Endothelial cell of umbilical vein (primary cell): ENCODE results near the gene MMP25. TPM values are rescaled to one million over a fixed set of nuclear protein-coding genes. Genes with fewer than 3 reads are reported as not detected.

Experiments
- BruUV-seq: library from RNA; stranded (reverse); fragments of 400-500 nt; replicated peaks from 2 replicates; lab custom pipeline; 2021; lab: Mats Ljungman, UMichigan
- CTCF ChIA-PET: fragments of 300-600, 350-600 bp; sonication (Branson Sonifier 250); formaldehyde crosslinking; loops from one replicate; lab custom pipeline; 2021; ENCODE audit warnings: antibody characterized with exemption, inconsistent platforms; lab: Charles Lee
- POLR2A ChIA-PET: fragments of 300-600, 350-600 bp; sonication (Branson Sonifier 250); formaldehyde crosslinking; loops from one replicate; lab custom pipeline; 2021; ENCODE audit warnings: antibody characterized with exemption, inconsistent platforms; lab: Charles Lee
- DNase-seq: peaks from one replicate; pipeline ENCODE4 v3.0.0-alpha.2; 2011; ENCODE audit warnings: low read depth, low spot score
- FAIRE-seq: peaks from 2 replicates; lab custom pipeline; 2011; peaks lifted over from hg19 to GRCh38; lab: Jason Lieb, UNC
- H2AFZ ChIP-seq: 2 replicates; pipeline ENCODE4 v1.6.0; 2012; ENCODE audit warnings: low read depth, low read length, control low read depth, inconsistent platforms
- H3K27ac ChIP-seq: 2 replicates; pipeline ENCODE4 v1.5.1; 2011; ENCODE audit warnings: low read depth, mild to moderate bottlenecking, control low read depth, low read length, moderate library complexity; ENCODE audit not compliant: insufficient read depth
- H3K27me3 ChIP-seq, 2 experiments: 2 replicates each; pipeline versions ENCODE4 v1.6.0 to v1.6.1; 2011; ENCODE audit warnings: low read length in 2 of 2, mixed read lengths in 1 of 2; ENCODE audit not compliant: control insufficient read depth in 2 of 2, insufficient read depth in 2 of 2
- H3K36me3 ChIP-seq, 2 experiments: 2 replicates in 1 of 2; 3 replicates in 1 of 2; pipeline ENCODE4 v1.5.1; 2011; ENCODE audit warnings: low read length in 2 of 2, mild to moderate bottlenecking in 1 of 2, moderate library complexity in 1 of 2; ENCODE audit not compliant: control insufficient read depth in 2 of 2, insufficient read depth in 2 of 2; ENCODE audit errors: extremely low read depth in 1 of 2
- H3K4me1 ChIP-seq: 3 replicates; pipeline ENCODE4 v1.5.1; 2011; ENCODE audit warnings: mild to moderate bottlenecking, low read length; ENCODE audit not compliant: control insufficient read depth, insufficient read depth; ENCODE audit errors: extremely low read depth
- H3K4me2 ChIP-seq: 2 replicates; pipeline ENCODE4 v1.6.1; 2011; ENCODE audit warnings: low read length, control low read depth, mixed read lengths; ENCODE audit not compliant: insufficient read depth
- H3K4me3 ChIP-seq, 3 experiments: fragments of 200-600 bp in 1 of 3; sonication (generic), shearing (Covaris generic) in 1 of 3; replicated peaks in 1 of 3; 2 replicates each; pipeline ENCODE4 v1.5.1; 2011 to 2016; ENCODE audit warnings: control low read depth in 3 of 3, low read length in 3 of 3, mild to moderate bottlenecking in 2 of 3, inconsistent platforms in 1 of 3, low read depth in 1 of 3, moderate library complexity in 1 of 3; ENCODE audit not compliant: insufficient read depth in 1 of 3
- H3K79me2 ChIP-seq: 2 replicates; pipeline ENCODE4 v1.6.0; 2012; ENCODE audit warnings: low read length, inconsistent platforms; ENCODE audit not compliant: control insufficient read depth, insufficient read depth
- H3K9ac ChIP-seq: replicated peaks from 2 replicates; pipeline ENCODE3; 2011; ENCODE audit warnings: low read length, control low read depth; ENCODE audit not compliant: insufficient read depth; ENCODE audit errors: extremely low read depth
- H3K9me1 ChIP-seq: replicated peaks from 3 replicates; pipeline ENCODE4 v1.6.0; 2011; ENCODE audit warnings: mild to moderate bottlenecking, low read length; ENCODE audit not compliant: control insufficient read depth, insufficient read depth; ENCODE audit errors: extremely low read depth
- H3K9me3 ChIP-seq: replicated peaks from 2 replicates; pipeline ENCODE4 v1.5.1; 2012; ENCODE audit warnings: low read length, inconsistent platforms; ENCODE audit not compliant: control insufficient read depth, insufficient read depth
- H4K20me1 ChIP-seq: replicated peaks from 2 replicates; pipeline ENCODE3; 2011; ENCODE audit warnings: mild to moderate bottlenecking, low read length; ENCODE audit not compliant: control insufficient read depth, insufficient read depth; ENCODE audit errors: extremely low read depth
- EZH2 ChIP-seq: IDR thresholded peaks from 2 replicates; pipeline ENCODE4 v1.6.1; 2012; ENCODE audit warnings: borderline replicate concordance, low read depth, mild to moderate bottlenecking, moderate library complexity, low read length, inconsistent platforms; ENCODE audit not compliant: severe bottlenecking
- FOS ChIP-seq: IDR thresholded peaks from 2 replicates; pipeline ENCODE4 v1.6.1; 2011; ENCODE audit warnings: mild to moderate bottlenecking, low read length, moderate library complexity, borderline replicate concordance; ENCODE audit not compliant: insufficient read depth
- GATA2 ChIP-seq: IDR thresholded peaks from 2 replicates; pipeline ENCODE4 v1.7.0; 2011; ENCODE audit warnings: low read depth, mild to moderate bottlenecking, moderate library complexity, mixed read lengths, low read length; ENCODE audit not compliant: insufficient read length, insufficient read depth
- JUN ChIP-seq: IDR thresholded peaks from 2 replicates; pipeline ENCODE4 v1.6.1; 2011; ENCODE audit warnings: borderline replicate concordance, low read depth; ENCODE audit not compliant: insufficient read length, insufficient read depth
- MYC ChIP-seq: IDR thresholded peaks from one replicate; pipeline ENCODE4 v1.6.1; 2011; ENCODE audit warnings: mild to moderate bottlenecking, low read depth, low read length
- POLR2A ChIP-seq: IDR thresholded peaks from 2 replicates; pipeline ENCODE4 v1.6.1; 2012; ENCODE audit warnings: low read depth, mild to moderate bottlenecking, control low read depth, low read length
- POLR2AphosphoS5 ChIP-seq: IDR thresholded peaks from 2 replicates; pipeline ENCODE4 v1.6.1; 2012; ENCODE audit warnings: low read depth, mild to moderate bottlenecking, control low read depth, low read length, moderate library complexity; ENCODE audit not compliant: insufficient read depth
- dilution Hi-C: fragments of 300-500 bp; cut with MboI; formaldehyde crosslinking; loops from one replicate; pipeline ENCODE4 v1.15.0; 2019; ENCODE audit warnings: low sequenced_read_pairs; ENCODE audit not compliant: extremely low pct_ligation_motif_present
- intact Hi-C: fragments of 100-400 bp; cut with micrococcal nuclease; formaldehyde crosslinking; loops from one replicate; pipeline ENCODE4 v1.10.0; 2022
- polyA plus RNA-seq, 4 experiments: library from polyadenylated mRNA; depleted of rRNA in 3 of 4; stranded (reverse) in 3 of 4; unstranded in 1 of 4; fragments of >200 nt; gene quantifications; 2 replicates each; pipeline versions ENCODE4 v1.2.1 to v1.2.3, GENCODE V29; 2011 to 2012; ENCODE audit warnings: missing spikeins in 1 of 4
- total RNA-seq: library from RNA; stranded (reverse); gene quantifications from 2 replicates; pipeline ENCODE4 v1.2.3, GENCODE V29; 2021
- TF ChIP-seq, protein P1 (sequence below): IDR thresholded peaks from 2 replicates; pipeline ENCODE4 v1.6.1; 2011; ENCODE audit not compliant: insufficient read depth, insufficient read length
- TF ChIP-seq, protein P2 (sequence below), 2 donors: IDR thresholded peaks; 1 replicate in 1 of 2; 2 replicates in 1 of 2; pipeline ENCODE4 v1.5.1; 2011; ENCODE audit warnings: low read length in 2 of 2, mild to moderate bottlenecking in 2 of 2, moderate library complexity in 2 of 2, control low read depth in 1 of 2, inconsistent platforms in 1 of 2, low read depth in 1 of 2; ENCODE audit not compliant: insufficient read depth in 1 of 2; ENCODE audit errors: extremely low read depth in 1 of 2

Gene MMP25
- total and polyA plus RNA-seq, 2 donors (not counting 3 experiments of a cell fraction or from before 2014, with no cell fraction given), result 0.08 to 0.35 TPM

DNA sequence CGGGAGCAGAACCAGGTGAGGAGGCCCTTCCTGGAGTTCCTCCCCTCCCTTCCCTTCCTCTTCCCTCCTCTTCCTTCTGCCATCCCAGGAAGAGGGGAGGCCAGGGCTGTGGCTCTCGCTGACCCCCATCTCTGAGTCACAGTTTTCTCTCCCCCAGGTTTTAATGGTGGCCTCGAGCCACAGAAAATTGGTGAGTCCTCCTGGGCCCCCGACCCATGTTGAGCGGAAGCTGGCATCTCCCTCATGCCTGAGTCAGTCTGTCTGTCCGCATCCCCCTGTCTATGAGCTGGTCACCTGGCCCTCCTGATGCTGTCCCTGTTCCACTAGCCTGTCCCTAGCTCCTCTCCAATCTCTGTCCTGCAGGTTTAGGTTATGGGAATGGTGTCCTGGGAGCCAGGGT is 46.4 kb upstream of the MMP25 start:
- intact Hi-C loops, result no loop called here
- DNase-seq, result no peak
- TF ChIP-seq JUN (no peak), POLR2AphosphoS5 (no peak), MYC (no peak), GATA2 (no peak), FOS (no peak), POLR2A (no peak), EZH2 (no peak)
- TF ChIP-seq, protein P1, sequence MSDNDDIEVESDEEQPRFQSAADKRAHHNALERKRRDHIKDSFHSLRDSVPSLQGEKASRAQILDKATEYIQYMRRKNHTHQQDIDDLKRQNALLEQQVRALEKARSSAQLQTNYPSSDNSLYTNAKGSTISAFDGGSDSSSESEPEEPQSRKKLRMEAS, result no peak
- TF ChIP-seq, protein P2, sequence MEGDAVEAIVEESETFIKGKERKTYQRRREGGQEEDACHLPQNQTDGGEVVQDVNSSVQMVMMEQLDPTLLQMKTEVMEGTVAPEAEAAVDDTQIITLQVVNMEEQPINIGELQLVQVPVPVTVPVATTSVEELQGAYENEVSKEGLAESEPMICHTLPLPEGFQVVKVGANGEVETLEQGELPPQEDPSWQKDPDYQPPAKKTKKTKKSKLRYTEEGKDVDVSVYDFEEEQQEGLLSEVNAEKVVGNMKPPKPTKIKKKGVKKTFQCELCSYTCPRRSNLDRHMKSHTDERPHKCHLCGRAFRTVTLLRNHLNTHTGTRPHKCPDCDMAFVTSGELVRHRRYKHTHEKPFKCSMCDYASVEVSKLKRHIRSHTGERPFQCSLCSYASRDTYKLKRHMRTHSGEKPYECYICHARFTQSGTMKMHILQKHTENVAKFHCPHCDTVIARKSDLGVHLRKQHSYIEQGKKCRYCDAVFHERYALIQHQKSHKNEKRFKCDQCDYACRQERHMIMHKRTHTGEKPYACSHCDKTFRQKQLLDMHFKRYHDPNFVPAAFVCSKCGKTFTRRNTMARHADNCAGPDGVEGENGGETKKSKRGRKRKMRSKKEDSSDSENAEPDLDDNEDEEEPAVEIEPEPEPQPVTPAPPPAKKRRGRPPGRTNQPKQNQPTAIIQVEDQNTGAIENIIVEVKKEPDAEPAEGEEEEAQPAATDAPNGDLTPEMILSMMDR (IDR thresholded peaks at IDR 0.05; ENCODE audit: extremely low read depth in 1 of 2, insufficient read depth in 1 of 2, low read depth in 1 of 2, low read length in 2 of 2), result no peak
- no peak overlapping the region for H3K4me2 ChIP-seq
- H3K9me1 ChIP-seq, result no peaks in the 10 kb centered on the region
- H3K4me1 ChIP-seq, result peaks cover 2% of the 10 kb centered on the region
- H3K9me3 ChIP-seq, result no peaks in the 10 kb centered on the region
- no TSS peak for BruUV-seq
- no peak overlapping the region for H3K4me3 ChIP-seq
- no peak overlapping the region for H2AFZ ChIP-seq
- H3K27me3 ChIP-seq, result no peaks in the 10 kb centered on the region
- FAIRE-seq, result no peak
- no peak overlapping the region for H3K9ac ChIP-seq
- no peaks in the 10 kb centered on the region for H3K36me3 ChIP-seq
- H4K20me1 ChIP-seq, result no peaks in the 10 kb centered on the region
- ChIA-PET CTCF (interaction anchor here (2.2 to 2.5 kb wide), 2 partner anchors 28 to 32 kb away, joined by 12 to 13 read pairs; no protein-coding TSS in a partner anchor), POLR2A (interaction anchor here (0.5 kb wide), 1 partner anchor 48 kb away, joined by 3 read pairs; no protein-coding TSS in a partner anchor)
- dilution Hi-C loops, result no loop called here
- no peak overlapping the region for H3K27ac ChIP-seq
- H3K79me2 ChIP-seq, result no peaks in the 10 kb centered on the region
